ENCODE results near the gene HOXC13. TPM values are rescaled to one million over a fixed set of nuclear protein-coding genes. Genes with fewer than 3 reads are reported as not detected.

The HOXC13 gene
- total RNA-seq, 3 donors from 2014 or later (not counting 1 experiment from before 2014, with no cell fraction given): not detected

- ATAC-seq (no peak), DNase-seq (no peak)
- Mint-ChIP-seq H3K36me3 (no peaks in the 10 kb centered on the region), H3K4me3 (no peak overlapping the region), H3K4me1 (peaks cover 0 to under 1% of the 10 kb centered on the region in 2 donors), H3K27ac (no peak overlapping the region), H3K27me3 (ENCODE audit: low read depth in 2 of 2) (peaks cover 81 to 89% of the 10 kb centered on the region in 2 donors), H3K9me3 (no peaks in the 10 kb centered on the region)
- intact Hi-C loops (cut with micrococcal nuclease): no loop called here
- TF ChIP-seq CTCF (IDR thresholded peaks at IDR 0.05): no peak
- Histone ChIP-seq H3K36me3 (ENCODE audit: control insufficient read depth, insufficient read depth, low read length) (no peaks in the 10 kb centered on the region), H3K27ac (ENCODE audit: low read length) (no peak overlapping the region), H3K4me3 (ENCODE audit: low read length) (no peak overlapping the region), H3K4me1 (ENCODE audit: control insufficient read depth, insufficient read depth, low read length) (no peaks in the 10 kb centered on the region), H3K9me3 (ENCODE audit: control insufficient read depth, insufficient read depth, low read length) (no peaks in the 10 kb centered on the region), H3K27me3 (ENCODE audit: control insufficient read depth, insufficient read depth, low read length) (peaks cover 73% of the 10 kb centered on the region)
- 13% methylated on average over 47 of the region's 51 CpGs for WGBS (ENCODE audit: insufficient coverage)
These were observed 6.5 kb downstream of the HOXC13 start for GRCh38 chr12:53944907-53945847.

GRCh38 chr12:53947743-53948142 is 9.1 kb downstream of the HOXC13 start:
- H3K27ac Mint-ChIP-seq: no peak overlapping the region
- intact Hi-C loops (cut with micrococcal nuclease): no loop called here

GRCh38 chr12:53948650-53949593 is 10.3 kb downstream of the HOXC13 start:
- H3K4me1 ChIP-seq (ENCODE audit: control insufficient read depth, insufficient read depth, low read length): peaks cover 5% of the 10 kb centered on the region
- no peaks in the 10 kb centered on the region for H3K9me3 Mint-ChIP-seq
- no peak overlapping the region for H3K4me3 ChIP-seq (ENCODE audit: low read length)
- H3K4me3 Mint-ChIP-seq: no peak overlapping the region
- no peak overlapping the region for H3K27ac ChIP-seq (ENCODE audit: low read length)
- no peak for ATAC-seq
- H3K27me3 ChIP-seq (ENCODE audit: control insufficient read depth, insufficient read depth, low read length): peaks cover 82% of the 10 kb centered on the region
- H3K4me1 Mint-ChIP-seq: peaks cover 0 to 5% of the 10 kb centered on the region in 2 donors
- intact Hi-C loops (cut with micrococcal nuclease): no loop called here
- H3K36me3 ChIP-seq (ENCODE audit: control insufficient read depth, insufficient read depth, low read length): no peaks in the 10 kb centered on the region
- H3K36me3 Mint-ChIP-seq: no peaks in the 10 kb centered on the region
- H3K27me3 Mint-ChIP-seq (ENCODE audit: low read depth in 2 of 2): peaks cover 77 to 80% of the 10 kb centered on the region in 2 donors
- WGBS (ENCODE audit: insufficient coverage): 24% methylated on average over 7 of the region's 9 CpGs
- H3K27ac Mint-ChIP-seq: no peak overlapping the region
- no peak for TF ChIP-seq CTCF (IDR thresholded peaks at IDR 0.05)
- H3K9me3 ChIP-seq (ENCODE audit: control insufficient read depth, insufficient read depth, low read length): no peaks in the 10 kb centered on the region
- no peak for DNase-seq

More at GRCh38 chr12:53947743-53948142, 9.1 kb downstream of the HOXC13 start:
- no peak overlapping the region for H3K4me3 Mint-ChIP-seq
- Histone ChIP-seq H3K27ac (ENCODE audit: low read length) (no peak overlapping the region), H3K9me3 (ENCODE audit: control insufficient read depth, insufficient read depth, low read length) (no peaks in the 10 kb centered on the region), H3K4me3 (ENCODE audit: low read length) (no peak overlapping the region), H3K4me1 (ENCODE audit: control insufficient read depth, insufficient read depth, low read length) (peaks cover 5% of the 10 kb centered on the region), H3K36me3 (ENCODE audit: control insufficient read depth, insufficient read depth, low read length) (no peaks in the 10 kb centered on the region), H3K27me3 (ENCODE audit: control insufficient read depth, insufficient read depth, low read length) (peaks cover 82% of the 10 kb centered on the region)
- no peak for TF ChIP-seq CTCF (IDR thresholded peaks at IDR 0.05)
- no peak for DNase-seq
- H3K9me3 Mint-ChIP-seq: no peaks in the 10 kb centered on the region
- no peaks in the 10 kb centered on the region for H3K4me1 Mint-ChIP-seq
- peaks cover 77 to 82% of the 10 kb centered on the region in 2 donors for H3K27me3 Mint-ChIP-seq (ENCODE audit: low read depth in 2 of 2)
- H3K36me3 Mint-ChIP-seq: no peaks in the 10 kb centered on the region
- ATAC-seq: no peak

Data from natural killer cell (primary cell).